Activated CD4-positive, alpha-beta T cell treated with anti-CD3 and anti-CD28 coated beads, Interleukin-10, Interleukin-2, amounts not matched to agents 100 ng/mL and 50 ng/mL, durations not matched to agents 16 hours and 8 hours (primary cell): ENCODE data around the gene BOLA3.
"Not testable (repeated sequence)": the region's sequence is repeated elsewhere in the genome, so short reads cannot be mapped to it uniquely, and the experiment has no call there.

Experiments used
- DNase-seq: peaks from one replicate; pipeline ENCODE4 v3.0.0-alpha.2; 2020

The BOLA3 gene

DNA sequence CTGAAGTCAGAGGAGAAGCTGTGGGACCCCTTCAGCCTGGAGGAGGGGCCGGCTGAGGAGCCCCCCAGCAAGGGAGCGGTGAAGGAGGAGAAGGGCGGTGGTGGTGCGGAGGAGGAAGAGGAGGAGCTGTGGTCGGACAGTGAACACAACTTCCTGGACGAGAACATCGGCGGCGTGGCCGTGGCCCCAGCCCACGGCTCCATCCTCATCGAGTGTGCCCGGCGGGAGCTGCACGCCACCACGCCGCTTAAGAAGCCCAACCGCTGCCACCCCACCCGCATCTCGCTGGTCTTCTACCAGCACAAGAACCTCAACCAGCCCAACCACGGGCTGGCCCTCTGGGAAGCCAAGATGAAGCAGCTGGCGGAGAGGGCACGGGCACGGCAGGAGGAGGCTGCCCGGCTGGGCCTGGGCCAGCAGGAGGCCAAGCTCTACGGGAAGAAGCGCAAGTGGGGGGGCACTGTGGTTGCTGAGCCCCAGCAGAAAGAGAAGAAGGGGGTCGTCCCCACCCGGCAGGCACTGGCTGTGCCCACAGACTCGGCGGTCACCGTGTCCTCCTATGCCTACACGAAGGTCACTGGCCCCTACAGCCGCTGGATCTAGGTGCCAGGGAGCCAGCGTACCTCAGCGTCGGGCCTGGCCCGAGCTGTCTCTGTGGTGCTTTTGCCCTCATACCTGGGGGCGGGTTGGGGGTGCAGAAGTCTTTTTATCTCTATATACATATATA is 46.0 kb downstream of the BOLA3 start:
- DNase-seq = no peak

DNA sequence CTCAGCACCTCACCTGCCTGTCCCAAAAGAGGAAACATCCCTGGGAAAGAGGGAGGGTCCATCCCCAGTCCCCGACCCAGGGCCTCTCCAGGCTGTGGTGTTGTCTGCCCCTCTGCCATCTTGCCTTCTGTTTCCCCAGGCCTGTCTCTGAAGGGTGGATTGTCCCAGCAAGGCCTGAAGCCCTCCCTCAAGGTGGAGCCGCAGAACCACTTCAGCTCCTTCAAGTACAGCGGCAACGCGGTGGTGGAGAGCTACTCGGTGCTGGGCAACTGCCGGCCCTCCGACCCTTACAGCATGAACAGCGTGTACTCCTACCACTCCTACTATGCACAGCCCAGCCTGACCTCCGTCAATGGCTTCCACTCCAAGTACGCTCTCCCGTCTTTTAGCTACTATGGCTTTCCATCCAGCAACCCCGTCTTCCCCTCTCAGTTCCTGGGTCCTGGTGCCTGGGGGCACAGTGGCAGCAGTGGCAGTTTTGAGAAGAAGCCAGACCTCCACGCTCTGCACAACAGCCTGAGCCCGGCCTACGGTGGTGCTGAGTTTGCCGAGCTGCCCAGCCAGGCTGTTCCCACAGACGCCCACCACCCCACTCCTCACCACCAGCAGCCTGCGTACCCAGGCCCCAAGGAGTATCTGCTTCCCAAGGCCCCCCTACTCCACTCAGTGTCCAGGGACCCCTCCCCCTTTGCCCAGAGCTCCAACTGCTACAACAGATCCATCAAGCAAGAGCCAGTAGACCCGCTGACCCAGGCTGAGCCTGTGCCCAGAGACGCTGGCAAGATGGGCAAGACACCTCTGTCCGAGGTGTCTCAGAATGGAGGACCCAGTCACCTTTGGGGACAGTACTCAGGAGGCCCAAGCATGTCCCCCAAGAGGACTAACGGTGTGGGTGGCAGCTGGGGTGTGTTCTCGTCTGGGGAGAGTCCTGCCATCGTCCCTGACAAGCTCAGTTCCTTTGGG is 47.2 kb downstream of the BOLA3 start:
- DNase-seq = no peak

DNA sequence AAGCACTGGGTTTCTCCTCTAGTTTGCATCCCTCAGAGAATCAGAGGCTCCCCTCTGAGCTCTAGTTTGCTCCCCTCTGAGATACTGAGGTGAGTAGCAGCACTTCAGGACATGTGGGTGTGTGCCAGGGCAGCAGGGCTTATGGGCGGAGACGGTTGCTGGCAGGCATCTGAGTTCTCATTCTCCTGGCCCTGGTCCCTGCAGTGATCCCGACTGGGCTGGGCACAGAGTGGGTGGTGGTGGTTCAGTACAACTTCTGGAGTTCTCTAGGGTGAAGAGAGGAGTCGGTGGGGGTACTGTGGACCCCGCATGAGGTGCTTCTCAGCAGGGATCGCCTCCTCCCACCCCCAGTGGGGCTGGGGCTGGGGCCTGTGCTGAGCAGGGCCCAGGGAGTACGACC is 47.9 kb downstream of the BOLA3 start:
- DNase-seq = no peak

DNA sequence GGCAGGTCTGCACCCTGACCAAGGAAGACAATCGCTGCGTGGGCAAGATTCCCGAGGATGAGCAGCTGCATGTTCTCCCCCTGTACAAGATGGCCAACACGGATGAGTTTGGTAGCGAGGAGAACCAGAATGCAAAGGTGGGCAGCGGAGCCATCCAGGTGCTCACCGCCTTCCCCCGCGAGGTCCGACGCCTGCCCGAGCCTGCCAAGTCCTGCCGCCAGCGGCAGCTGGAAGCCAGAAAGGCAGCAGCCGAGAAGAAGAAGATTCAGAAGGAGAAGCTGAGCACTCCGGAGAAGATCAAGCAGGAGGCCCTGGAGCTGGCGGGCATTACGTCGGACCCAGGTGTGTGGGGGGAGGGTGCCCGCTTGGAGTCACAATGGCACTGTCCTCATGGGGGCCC is 48.4 kb downstream of the BOLA3 start:
- no peak for DNase-seq

DNA sequence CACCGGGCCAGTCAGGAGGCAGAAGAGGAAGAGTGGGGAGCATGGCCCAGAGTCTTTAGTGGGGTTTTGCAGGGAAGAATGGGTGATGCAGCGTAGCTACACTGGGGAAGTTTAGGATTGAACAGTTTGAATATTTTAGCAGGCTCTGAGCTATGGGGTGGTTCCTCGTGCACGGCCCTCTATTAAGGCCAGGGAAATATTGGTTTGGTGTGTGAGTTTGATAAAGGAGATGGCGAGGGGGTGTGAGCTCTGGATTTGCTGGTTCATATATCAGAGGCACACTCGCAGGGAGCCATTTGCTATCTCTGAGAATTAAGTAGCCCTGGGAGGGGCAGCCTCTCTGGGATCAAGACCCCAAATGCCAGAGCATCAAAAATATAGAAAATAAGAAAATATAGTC is 50.1 kb downstream of the BOLA3 start:
- no peak for DNase-seq

DNA sequence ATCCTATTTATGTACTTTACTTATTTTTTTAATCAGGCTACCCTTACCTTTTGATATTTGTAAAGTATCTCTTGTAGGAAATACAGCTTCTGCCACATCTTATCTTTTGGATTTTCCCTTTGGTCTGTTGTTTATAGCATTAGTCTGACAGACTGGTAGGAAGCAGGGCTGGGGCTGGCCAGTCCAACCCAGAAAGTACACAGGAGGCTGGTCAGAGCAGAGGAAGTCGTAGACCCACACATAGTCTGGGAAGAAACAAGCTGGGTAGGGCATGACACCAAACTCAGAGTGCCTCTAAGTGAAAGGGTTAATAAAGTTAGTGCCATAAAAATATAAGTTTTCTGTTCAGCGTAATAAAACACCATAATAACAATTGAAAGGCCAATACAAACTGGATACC is 51.7 kb downstream of the BOLA3 start:
- DNase-seq = no peak

DNA sequence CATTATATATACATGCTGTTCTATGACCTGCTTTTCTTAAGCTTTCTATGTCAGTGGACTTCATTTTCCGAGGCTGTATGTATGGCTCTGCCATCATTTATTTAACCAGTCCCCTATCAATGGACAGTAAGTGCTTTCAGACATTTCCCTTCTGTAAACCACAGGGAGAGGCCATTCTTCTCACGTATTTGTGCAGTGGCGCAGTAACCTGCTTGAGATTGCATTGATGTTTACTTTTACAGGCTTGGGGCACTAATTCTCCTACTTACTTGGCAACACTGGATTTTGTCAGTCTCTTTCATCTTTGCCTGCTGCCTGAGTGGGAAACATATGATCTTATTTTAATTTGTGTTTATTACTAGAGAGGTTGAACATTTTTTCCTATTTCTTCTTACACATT is 52.1 kb downstream of the BOLA3 start:
- DNase-seq = no peak

DNA sequence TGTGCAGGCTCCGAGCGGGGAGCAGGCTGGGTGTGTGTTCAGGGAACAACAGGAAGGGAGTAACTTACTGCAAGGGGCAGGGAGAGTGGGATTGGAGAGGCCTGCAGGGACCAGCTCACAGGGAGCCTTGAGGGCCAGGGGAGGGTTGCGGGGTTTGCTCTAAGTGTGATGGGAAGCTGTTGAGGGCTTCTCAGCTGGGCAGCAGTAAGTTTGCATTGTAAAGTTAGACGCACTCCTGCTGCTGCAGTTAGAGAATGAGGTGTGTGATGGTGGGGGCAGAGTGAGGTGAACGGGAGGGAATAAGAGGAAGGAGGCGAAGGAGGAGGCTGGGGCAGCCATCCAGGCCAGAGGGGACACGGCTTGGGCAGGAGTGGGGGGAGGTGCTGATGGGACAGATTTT is 53.4 kb downstream of the BOLA3 start:
- DNase-seq = no peak

DNA sequence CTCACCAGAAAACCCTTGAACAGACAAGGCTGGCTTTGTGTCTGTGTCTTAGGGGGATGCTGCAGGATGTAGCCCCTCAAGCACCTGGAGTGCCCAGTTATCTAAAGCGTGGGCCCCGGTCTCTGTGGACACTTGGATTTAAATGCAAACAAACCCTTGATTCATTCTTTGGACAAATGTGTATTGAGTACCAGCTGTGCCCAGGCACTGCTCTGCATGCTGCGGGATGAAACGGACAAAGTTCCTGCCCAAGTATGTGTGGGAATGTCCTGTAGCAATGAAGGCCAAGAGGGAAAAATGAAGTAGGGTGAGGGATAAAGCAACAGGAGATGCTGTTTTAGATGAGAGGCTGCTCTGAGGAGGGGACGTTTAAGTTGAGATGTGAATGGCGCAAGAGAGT is 53.9 kb downstream of the BOLA3 start:
- no peak for DNase-seq

DNA sequence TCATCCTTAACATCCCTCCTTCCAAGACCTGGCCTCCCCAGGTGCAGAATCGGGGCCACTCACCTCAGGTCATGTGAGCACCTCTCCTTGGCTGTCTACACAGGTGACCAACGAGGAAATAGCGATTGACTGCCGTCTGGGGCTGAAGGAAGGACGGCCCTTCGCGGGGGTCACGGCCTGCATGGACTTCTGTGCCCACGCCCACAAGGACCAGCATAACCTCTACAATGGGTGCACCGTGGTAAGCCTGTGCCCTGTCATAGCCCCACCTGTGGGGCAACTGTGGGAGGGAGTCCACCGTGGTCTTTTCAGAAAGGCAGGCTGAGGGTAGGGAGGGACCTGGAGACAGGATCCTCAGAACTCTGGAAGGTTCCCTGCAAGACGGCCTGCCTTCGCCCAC is 54.3 kb downstream of the BOLA3 start:
- no peak for DNase-seq

DNA sequence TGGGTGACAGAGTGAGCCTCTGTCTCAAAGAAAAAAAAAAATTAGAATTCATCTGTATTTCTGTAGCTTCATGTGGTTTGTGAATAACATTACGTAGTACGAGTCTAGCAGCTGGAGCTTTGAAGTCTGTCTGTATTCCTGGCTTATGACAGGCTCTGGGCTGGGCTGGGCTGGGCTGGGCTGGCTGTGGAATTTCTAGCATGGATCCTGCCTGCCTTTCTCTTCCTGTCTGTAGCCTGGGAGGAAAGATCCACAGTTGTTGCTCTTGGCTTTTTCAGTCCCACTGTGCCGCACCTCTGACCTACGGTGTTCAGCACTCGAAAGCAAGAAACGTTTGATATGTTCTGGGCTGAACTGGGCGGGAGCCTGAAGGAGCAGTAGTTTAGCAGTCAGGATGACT is 55.4 kb downstream of the BOLA3 start:
- DNase-seq = no peak

DNA sequence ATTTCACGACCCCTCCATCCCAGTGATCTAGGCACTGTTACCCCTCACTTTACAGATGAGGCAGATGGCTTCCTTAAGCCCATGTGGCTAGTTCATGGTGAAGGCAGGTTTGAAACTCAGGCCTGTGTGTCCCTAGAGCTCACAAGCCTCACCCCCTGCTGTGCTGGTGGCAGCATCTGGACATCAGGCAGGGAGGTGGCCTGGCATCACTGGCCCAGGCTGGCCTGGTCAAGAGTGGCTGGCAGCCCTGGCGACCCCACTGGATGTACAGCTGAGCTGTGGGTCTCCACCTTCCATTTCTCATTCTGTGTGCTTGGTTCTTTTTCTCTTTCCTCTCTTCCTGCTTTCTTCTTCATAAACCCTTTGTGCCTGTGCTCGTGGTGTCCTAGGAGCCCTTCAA is 56.3 kb downstream of the BOLA3 start:
- DNase-seq = no peak

DNA sequence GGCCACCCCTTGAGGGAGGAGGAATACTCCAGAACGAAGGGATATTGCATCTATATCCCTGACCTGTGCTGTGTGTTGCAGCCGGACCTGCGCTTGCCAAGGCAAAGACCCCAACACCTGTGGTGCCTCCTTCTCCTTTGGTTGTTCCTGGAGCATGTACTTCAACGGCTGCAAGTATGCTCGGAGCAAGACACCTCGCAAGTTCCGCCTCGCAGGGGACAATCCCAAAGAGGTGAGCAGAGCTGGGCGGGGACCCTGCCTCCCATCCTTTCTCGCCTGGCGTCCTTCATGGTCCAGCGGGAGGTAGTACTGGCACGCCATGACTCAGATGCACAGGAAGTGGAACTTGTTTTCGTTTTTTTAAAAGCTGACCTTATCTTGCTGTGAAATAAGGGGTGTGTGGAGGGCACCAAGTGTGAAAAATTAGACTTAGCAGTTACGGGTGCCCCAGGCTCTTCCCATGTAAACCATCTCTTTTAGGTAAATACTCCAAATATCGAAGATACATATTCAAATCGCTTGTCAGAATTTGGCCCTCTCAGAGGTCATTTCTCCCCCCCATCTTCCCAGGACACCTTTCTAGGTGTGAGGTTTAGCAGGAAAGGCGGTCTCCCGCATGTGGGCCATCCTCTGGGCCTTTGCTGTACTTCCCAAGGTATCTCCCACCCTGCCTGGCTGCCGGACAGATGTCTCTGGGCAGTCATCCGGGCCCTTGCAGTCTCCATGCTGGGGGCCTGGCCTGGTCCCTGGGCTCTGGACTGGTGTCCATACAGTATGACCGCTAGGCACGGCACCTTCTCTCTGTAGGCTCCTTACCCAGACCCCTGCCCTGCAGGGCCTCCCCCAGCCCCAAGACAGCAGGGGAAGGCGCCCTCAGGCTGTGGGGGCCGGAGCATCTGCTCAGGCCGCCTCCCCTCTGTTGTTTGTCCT is 57.6 kb downstream of the BOLA3 start:
- DNase-seq = no peak

DNA sequence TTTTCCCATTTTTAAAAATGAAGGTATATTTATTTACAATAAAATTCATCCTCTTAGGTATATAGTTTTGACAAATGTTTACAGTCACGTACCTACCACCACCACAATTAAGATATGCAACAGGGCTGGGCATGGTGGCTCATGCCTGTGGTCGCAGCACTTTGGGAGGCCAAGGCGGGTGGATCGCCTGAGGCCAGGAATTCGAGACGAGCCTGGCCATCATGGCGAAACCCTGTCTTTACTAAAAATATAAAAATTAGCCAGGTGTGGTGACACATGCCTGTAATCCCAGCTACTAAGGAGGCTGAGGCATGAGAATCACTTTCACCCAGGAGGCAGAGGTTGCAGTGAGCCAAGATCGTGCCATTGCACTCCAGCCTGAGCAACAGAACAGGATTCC is 59.0 kb downstream of the BOLA3 start:
- DNase-seq = not testable (repeated sequence)

DNA sequence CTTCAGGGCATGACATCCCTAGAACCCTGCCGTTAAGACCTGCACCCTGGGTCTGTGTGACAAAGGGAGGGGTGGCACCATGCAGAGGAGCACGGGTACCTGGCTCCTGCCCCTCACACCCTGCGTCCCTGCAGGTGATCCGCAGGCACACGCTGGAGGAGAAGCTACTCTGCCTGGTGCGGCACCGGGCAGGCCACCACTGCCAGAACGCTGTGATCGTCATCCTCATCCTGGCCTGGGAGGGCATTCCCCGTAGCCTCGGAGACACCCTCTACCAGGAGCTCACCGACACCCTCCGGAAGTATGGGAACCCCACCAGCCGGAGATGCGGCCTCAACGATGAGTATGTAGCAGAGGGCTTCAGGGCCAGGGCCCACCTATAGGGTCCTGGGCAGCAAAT is 60.0 kb downstream of the BOLA3 start:
- DNase-seq = no peak

DNA sequence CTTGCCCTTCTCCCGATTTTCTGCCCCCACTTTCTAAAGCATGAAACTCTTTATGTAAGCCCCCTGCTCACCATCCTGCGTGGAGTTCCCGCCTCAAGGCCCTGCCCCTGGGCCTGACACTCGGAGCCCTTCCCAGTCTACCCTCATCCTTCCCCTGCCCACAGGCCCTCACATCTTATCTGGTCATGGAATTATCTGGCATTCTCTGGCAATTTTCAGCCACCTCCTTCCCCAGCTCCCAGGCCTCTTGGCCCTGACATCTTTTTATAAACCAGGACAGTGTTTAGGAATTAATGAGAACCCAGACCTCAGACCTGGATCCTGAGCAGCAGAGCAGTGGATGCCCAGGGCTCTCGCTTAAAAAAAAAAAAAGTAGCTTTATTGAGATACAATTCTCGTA is 61.7 kb downstream of the BOLA3 start:
- no peak for DNase-seq
